NT2/D1 (cell line): ENCODE data around the gene DNAI2.

ENCODE experiments used
- DNase-seq: peaks from one replicate; pipeline ENCODE4 v3.0.0-alpha.2; 2011; ENCODE audit warnings: low read depth, low spot score
- H3K27me3 ChIP-seq: 2 replicates; pipeline ENCODE4 v1.6.0; 2011; ENCODE audit warnings: mild to moderate bottlenecking; ENCODE audit not compliant: insufficient read length, insufficient read depth
- H3K36me3 ChIP-seq: 2 replicates; pipeline ENCODE4 v1.6.1; 2011; ENCODE audit warnings: mild to moderate bottlenecking, low read length, mixed read lengths; ENCODE audit not compliant: insufficient read depth, insufficient read length
- H3K4me1 ChIP-seq: 2 replicates; pipeline ENCODE4 v1.5.1; 2011; ENCODE audit not compliant: insufficient read depth, insufficient read length
- H3K4me3 ChIP-seq: 2 replicates; pipeline ENCODE4 v1.5.1; 2011; ENCODE audit warnings: low read depth; ENCODE audit not compliant: insufficient read length
- H3K9ac ChIP-seq: 2 replicates; pipeline ENCODE4 v1.6.0; 2011; ENCODE audit warnings: low read depth; ENCODE audit not compliant: insufficient read length
- H3K9me3 ChIP-seq: 2 replicates; pipeline ENCODE4 v1.5.1; 2011; ENCODE audit warnings: mild to moderate bottlenecking, low read length; ENCODE audit not compliant: insufficient read depth
- SUZ12 ChIP-seq: IDR thresholded peaks from 2 replicates; pipeline ENCODE4 v1.6.1; 2011; ENCODE audit not compliant: insufficient read length, insufficient read depth; ENCODE audit errors: extremely low read depth
- YY1 ChIP-seq: IDR thresholded peaks from 2 replicates; pipeline ENCODE4 v1.6.1; 2011; ENCODE audit not compliant: insufficient read length, insufficient read depth
- ZNF274 ChIP-seq: IDR thresholded peaks from 2 replicates; pipeline ENCODE4 v1.6.1; 2011; ENCODE audit warnings: mild to moderate bottlenecking, low read depth, low read length

Gene DNAI2

DNA sequence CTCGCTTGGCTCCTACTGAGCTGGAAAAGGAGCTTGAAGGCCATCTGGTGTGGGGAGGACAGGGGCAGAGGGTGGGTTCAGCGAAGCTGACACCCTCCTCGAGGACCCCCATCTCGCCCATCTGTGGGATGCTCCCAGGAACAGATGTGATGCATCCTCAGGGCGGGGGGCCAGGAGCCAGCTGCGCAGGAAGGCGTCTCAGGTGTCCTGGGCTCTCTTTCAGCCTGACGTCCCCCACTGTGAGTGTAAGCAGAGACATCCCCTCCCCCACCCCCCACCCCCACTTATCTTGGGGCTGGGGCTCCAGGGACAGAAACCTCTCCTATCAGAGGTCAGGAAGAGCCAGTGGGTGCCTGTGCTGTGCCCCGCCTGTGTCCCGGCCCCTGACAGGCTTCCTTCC, 68.2 kb downstream of the DNAI2 start:
- Histone ChIP-seq H3K9ac (no peak overlapping the region), H3K27me3 (no peaks in the 10 kb centered on the region), H3K36me3 (no peaks in the 10 kb centered on the region), H3K4me3 (no peak overlapping the region), H3K4me1 (peaks cover 24% of the 10 kb centered on the region), H3K9me3 (no peaks in the 10 kb centered on the region)
- no peak for DNase-seq
- TF ChIP-seq YY1 (no peak), SUZ12 (no peak), ZNF274 (no peak)

DNA sequence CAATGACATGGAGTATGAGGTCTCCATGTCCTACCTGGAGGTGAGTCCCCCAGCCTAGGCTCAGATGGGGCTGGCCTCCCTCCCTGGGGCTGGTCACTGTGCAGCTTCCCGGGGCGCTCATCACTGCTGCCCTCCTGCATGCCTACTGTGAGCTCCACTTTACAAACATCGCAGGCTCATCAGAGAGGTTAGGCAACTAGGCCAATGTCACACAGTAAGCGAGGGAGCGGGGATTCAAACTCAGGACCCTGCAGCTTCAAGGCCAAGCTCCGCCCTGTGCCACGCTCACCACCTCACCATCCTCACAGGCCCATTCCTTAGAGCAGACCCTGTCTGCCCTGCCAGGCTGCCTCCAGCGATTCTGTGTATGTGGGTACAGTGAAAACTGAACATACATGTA, 69.1 kb downstream of the DNAI2 start:
- Histone ChIP-seq H3K9ac (no peak overlapping the region), H3K4me1 (peaks cover 24% of the 10 kb centered on the region), H3K36me3 (no peaks in the 10 kb centered on the region), H3K9me3 (no peaks in the 10 kb centered on the region), H3K27me3 (peaks cover 2% of the 10 kb centered on the region), H3K4me3 (no peak overlapping the region)
- no peak for DNase-seq
- TF ChIP-seq SUZ12 (no peak), YY1 (no peak), ZNF274 (no peak)

DNA sequence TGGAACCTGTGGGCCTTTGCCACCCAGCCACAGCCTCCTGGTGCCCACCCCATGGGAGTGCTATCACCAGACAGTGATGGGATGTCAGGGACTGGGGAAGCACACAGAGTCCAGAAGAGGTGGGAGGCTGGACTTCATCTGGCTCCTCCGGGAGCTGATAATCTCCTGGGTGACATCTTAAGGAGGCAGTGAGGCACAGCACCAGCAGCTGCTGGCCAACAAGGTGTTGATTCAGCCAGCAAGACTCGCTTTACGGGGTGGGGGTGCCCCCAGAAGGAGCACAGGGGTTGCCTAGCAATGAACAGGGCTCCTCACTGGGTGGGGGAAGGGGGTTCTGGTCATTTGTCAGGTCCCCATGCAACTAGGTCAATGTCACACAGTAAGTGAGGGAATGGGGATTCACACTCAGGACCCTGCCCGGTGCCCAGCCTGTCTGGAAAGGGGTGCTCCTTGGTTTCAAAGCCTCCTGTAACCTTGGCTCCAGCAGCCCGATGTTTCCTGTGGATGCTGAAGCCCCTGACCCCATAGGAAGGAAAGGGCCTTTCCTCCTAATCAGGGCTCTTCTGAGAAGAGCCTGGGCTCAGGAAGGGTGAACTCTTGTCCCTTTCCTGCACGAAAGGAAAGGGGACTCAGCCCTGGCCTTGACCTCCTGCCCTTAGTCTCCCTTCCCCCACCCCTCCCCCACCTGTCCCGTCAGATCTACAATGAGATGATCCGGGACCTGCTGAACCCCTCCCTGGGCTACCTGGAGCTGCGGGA, 69.7 kb downstream of the DNAI2 start:
- peaks cover 4% of the 10 kb centered on the region for H3K27me3 ChIP-seq
- no peak overlapping the region for H3K9ac ChIP-seq
- H3K4me3 ChIP-seq, result no peak overlapping the region
- TF ChIP-seq ZNF274 (no peak), YY1 (no peak), SUZ12 (no peak)
- no peaks in the 10 kb centered on the region for H3K36me3 ChIP-seq
- no peaks in the 10 kb centered on the region for H3K9me3 ChIP-seq
- DNase-seq, result no peak
- H3K4me1 ChIP-seq, result peaks cover 24% of the 10 kb centered on the region

DNA sequence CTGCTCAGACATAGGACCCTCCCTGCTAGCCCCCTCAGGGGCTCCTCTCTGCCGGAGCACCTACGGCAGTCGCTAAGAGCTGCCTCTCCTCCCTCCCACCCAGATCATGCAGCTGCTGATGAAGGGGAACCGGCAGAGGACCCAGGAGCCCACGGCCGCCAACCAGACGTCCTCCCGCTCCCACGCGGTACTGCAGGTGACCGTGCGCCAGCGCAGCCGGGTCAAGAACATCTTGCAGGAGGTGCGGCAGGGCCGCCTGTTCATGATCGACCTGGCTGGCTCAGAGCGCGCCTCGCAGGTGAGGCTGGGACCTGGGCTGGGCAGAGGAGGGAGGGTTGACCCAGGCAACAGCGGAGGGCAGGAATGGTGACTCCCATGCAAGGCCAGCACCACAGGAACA, 70.6 kb downstream of the DNAI2 start:
- TF ChIP-seq SUZ12, result no peak
- no peak for TF ChIP-seq YY1
- TF ChIP-seq ZNF274, result no peak
- no peaks in the 10 kb centered on the region for H3K9me3 ChIP-seq
- no peaks in the 10 kb centered on the region for H3K36me3 ChIP-seq
- peaks cover 24% of the 10 kb centered on the region for H3K4me1 ChIP-seq
- H3K27me3 ChIP-seq, result peaks cover 12% of the 10 kb centered on the region
- no peak for DNase-seq
- no peak overlapping the region for H3K4me3 ChIP-seq
- no peak overlapping the region for H3K9ac ChIP-seq

DNA sequence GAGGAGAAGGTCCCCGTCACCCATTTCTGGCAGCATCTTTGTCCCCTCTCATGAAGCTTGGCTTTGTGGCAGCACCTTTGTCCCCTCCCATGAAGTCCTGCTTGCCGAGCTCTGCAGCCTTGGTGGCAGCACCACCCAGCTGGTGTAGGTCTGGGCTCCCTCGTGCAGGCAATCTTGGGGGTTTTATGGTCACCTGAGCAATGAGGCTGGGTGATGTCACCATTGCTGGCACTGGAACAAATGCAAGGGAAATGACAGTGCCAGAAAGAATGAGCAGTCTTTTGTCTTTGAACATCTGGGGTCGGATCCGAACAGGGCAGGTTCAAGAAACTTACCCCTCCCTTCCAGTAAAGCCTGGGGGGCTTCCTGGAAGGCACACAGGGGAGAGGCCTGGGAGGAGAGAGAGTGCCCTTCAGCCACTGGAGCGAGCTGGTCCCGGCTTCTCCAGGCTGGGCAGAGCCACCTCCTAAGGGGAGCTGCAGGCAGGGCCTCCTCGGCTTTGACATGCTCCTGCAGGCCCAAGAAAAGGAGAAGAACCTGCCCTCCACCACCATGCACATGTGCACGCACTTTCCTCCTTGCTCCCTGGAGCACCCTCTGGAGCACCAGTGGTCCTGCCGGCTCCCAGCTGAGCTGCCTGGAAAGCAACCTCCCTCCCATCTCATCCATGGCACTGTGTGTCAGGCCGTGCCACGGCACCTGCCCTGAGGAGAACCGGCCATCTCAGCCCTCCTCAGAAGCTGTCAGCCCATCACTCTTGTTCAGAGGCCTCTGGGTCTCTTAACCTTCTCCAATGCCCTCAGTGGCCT, 71.6 kb downstream of the DNAI2 start:
- no peak for DNase-seq
- peaks cover 17% of the 10 kb centered on the region for H3K4me1 ChIP-seq
- TF ChIP-seq YY1 (no peak), SUZ12 (no peak), ZNF274 (no peak)

DNA sequence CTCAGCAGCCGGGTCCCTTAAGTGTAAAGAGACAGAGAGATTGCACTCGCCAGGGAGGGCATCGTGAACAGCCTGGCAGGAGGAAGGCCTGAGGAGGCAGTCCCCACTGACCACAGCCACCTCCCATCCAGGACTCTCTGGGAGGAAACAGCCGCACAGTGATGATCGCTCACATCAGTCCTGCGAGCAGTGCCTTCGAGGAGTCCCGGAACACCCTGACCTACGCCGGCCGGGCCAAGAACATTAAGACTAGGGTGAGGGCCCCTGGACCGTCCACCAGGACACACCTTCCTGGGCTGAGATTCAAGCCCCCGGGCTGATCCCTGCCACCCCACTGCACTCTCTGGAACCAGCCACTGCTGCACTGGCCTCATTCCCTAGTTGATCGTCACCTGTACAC, 73.6 kb downstream of the DNAI2 start:
- Histone ChIP-seq H3K9ac (no peak overlapping the region), H3K36me3 (no peaks in the 10 kb centered on the region), H3K9me3 (no peaks in the 10 kb centered on the region), H3K27me3 (peaks cover 40% of the 10 kb centered on the region), H3K4me1 (peaks cover 15% of the 10 kb centered on the region), H3K4me3 (no peak overlapping the region)
- no peak for DNase-seq
- TF ChIP-seq ZNF274 (no peak), YY1 (no peak), SUZ12 (no peak)

More for the DNA sequence above, 71.6 kb downstream of the DNAI2 start:
- Histone ChIP-seq H3K9me3 (no peaks in the 10 kb centered on the region), H3K9ac (no peak overlapping the region), H3K4me3 (no peak overlapping the region), H3K27me3 (peaks cover 19% of the 10 kb centered on the region), H3K36me3 (no peaks in the 10 kb centered on the region)

DNA sequence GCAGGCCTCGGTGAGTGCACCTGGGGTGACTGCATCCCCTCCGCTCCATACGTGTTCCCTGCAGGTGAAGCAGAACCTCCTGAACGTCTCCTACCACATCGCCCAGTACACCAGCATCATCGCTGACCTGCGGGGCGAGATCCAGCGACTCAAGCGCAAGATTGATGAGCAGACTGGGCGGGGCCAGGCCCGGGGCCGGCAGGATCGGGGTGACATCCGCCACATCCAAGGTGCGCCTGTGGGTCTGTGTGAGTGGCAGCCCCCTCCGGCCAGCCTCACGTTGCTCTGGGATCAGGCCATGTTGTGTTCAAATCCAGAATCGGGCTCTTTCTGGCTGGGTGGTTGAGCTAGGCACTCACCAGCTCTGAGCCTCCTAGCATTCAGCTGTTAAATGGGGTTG, 75.1 kb downstream of the DNAI2 start:
- Histone ChIP-seq H3K4me3 (no peak overlapping the region), H3K27me3 (peaks cover 54% of the 10 kb centered on the region)

More for the DNA sequence above, 75.1 kb downstream of the DNAI2 start:
- H3K4me1 ChIP-seq, result peaks cover 12% of the 10 kb centered on the region
- TF ChIP-seq ZNF274, result no peak
- TF ChIP-seq YY1, result no peak
- TF ChIP-seq SUZ12, result no peak
- H3K36me3 ChIP-seq, result no peaks in the 10 kb centered on the region
- H3K9me3 ChIP-seq, result no peaks in the 10 kb centered on the region
- H3K9ac ChIP-seq, result no peak overlapping the region
- no peak for DNase-seq
